Stimulated activated CD8-positive, alpha-beta memory T cell treated with anti-CD3 and anti-CD28 coated beads, Interleukin-7, amount 100 ng/mL, for 24 hours (primary cell): ENCODE data around the gene IMMP2L.
"Not testable (repeated sequence)": the region's sequence is repeated elsewhere in the genome, so short reads cannot be mapped to it uniquely, and the experiment has no call there.

Source experiments
- DNase-seq: peaks from one replicate; pipeline ENCODE4 v3.0.0-alpha.2; 2020; ENCODE audit warnings: low read depth

Gene IMMP2L

DNA sequence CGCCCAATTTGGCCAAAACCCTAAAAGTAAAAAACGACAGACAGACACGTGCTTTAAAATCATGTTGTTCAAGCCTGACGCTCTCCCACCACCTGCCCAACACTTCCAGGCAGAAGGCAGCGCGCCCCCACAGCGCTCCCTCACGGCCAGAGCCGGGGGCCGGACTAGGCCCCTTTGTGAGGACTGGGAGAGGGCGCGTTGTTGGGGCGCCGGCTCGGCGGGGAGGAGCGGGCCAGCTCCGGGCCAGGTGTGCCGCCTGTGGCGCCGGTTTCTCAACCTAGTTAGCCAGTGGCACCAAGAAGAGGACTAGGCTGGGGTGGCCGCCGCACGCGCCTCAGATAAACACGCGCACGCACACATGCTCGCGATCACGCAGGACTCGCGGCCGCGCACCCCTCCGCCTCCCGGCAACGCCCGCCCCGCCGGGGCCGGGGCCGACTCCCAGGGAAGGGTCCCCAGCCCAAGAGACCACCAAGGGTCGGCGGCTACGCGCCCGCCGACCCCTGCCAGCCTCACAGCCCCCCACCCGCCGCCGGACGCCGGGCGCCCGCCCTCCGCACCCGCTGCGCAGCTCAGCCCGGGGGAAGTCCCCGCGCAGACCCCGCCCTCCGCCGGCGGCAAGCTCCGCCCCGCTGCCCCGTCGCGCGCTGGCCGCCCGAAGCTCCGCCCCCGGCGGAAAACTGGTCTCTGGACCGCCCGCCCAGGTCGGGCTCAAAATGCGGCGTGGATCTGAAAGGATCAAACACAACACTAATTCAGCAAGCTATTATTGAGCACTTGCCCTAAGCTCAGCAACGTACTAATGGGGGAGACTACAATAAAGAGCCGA is at the start of gene IMMP2L:
IMMP2L (minus strand) TSS at position 589 of the 829 bp plus-strand sequence.
- DNase-seq, result peak; percentile 78

DNA sequence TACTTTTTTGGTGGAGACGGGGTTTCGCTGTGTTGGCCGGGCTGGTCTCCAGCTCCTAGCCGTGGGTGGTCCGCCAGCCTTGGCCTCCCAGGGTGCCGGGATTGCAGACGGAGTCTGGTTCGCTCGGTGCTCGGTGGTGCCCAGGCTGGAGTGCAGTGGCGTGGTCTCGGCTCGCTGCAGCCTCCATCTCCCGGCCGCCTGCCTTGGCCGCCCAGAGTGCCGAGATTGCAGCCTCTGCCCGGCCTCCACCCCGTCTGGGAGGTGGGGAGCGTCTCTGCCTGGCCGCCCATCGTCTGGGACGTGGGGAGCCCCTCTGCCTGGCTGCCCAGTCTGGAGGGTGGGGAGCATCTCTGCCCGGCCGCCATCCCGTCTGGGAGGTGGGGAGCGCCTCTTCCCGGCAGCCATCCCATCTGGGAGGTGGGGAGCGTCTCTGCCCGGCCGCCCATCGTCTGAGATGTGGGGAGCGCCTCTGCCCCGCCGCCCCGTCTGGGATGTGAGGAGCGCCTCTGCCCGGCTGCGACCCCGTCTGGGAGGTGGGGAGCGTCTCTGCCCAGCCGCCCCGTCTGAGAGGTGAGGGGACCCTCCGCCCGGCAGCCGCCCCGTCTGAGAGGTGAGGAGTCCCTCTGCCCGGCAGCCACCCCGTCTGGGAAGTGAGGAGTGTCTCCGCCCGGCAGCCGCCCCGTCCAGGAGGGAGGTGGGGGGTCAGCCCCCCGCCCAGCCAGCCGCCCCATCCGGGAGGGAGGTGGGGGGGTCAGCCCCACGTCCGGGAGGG is 47.4 kb upstream of the IMMP2L start:
- not testable (repeated sequence) for DNase-seq

DNA sequence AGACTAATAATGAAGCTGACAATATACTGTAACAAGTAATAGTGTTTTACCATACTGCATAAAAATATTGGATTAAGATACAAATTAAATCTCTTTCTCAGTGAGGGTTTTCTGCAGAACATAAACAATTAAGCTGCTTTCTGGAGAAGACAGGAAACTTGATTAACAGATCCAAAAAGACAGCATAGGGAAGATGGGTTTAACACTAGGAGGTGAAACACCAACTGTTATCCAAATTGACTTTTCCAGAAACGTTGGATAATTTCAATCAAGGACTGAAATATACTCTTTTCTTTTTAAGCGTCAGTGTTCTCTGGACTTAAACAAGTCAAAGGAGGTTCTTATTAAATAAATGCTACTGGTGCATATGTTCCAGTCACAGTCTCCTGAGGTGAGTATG is 45.3 kb upstream of the IMMP2L start:
- no peak for DNase-seq

- no peak for DNase-seq
Measured at GRCh38 chr7:111605246-111605645, 43.0 kb upstream of the IMMP2L start.

DNA sequence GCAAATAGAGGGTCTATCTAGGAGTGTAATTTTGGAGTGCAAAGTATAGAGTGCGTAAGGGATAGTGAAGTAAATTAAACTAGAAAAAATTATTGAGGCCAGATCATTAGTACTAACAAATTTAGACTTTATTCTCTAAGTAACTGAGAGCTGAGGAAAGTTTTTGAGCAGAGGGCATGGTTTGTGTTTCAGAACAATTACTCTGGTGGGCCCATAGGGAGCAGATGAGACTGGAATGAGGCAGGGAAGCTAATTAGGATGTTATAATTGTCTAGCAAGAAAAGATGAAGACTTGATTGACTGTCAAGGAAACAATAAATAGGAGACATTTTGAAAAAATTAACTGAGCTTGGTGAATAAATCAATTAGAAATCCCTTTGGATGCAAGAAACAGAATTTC is 37.8 kb upstream of the IMMP2L start:
- no peak for DNase-seq

GRCh38 chr7:111595780-111596179 is 33.5 kb upstream of the IMMP2L start:
- DNase-seq, result no peak

DNA sequence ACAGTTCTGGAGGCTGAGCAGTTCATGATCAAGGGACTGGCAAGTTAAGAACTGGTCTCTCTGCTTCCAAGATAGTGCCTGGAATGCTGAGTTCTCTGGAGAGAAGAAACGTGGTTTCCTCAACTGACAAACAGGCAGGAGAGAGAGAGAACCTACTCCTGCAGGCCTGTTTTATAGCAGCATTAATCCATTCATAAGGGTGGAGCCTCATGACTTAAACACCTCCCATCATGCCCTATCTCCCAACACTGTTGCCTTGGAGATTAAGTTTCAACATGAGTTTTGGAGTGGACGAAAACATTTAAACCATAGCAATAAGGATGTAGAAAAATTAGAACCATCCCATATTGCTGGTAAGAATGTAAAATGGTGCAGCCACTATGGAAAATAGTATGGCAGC is 32.3 kb upstream of the IMMP2L start:
- no peak for DNase-seq

- no peak for DNase-seq
Measured at GRCh38 chr7:111593343-111593742, 31.1 kb upstream of the IMMP2L start.

- no peak for DNase-seq
Measured at GRCh38 chr7:111588065-111588433, 25.8 kb upstream of the IMMP2L start.

DNA sequence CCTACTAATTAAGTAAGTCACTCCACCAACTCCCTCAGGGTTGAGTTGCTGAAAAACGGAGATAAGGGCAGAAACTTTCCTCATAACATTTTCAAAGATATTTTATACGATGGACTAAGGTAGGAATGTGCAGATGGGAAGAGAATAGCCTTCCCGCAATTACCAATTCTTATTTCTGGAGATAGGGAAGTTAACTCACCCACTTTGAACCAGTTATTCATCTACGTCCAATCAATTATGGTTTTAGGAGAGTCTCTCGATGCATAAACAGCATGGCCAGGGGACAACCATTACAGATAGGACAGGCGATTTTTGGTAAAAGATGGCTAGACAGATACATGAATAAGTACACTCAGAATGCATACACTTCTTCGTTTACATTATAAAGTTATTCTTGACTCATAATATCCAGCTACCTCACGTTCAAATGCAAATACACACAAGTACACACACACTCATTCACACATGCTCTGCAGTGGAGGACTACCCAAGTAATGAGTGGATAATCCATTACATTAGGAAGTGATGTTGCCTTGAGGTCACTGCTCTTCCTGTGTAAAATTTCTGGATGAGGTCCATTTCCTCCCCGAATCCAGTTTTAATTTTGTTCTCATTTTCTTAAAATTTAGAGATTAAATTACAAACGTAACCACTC is 25.2 kb upstream of the IMMP2L start:
- DNase-seq, result no peak

GRCh38 chr7:111586711-111587409 is 24.6 kb upstream of the IMMP2L start:
- DNase-seq, result no peak

GRCh38 chr7:111581784-111582488 is 19.6 kb upstream of the IMMP2L start:
- DNase-seq, result not testable (repeated sequence)

DNA sequence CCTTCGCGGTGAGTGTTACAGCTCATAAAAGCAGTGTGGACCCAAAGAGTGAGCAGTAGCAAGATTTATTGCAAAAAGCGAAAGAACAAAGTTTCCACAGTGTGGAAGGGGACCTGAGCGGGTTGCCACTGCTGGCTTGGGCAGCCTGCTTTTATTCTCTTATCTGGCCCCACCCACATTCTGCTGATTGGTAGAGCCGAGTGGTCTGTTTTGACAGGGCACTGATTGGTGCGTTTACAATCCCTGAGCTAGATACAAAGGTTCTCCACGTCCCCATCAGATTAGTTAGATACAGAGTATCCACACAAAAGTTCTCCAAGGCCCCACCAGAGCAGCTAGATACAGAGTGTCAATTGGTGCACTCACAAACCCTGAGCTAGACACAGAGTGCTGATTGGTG is 18.9 kb upstream of the IMMP2L start:
- not testable (repeated sequence) for DNase-seq

DNA sequence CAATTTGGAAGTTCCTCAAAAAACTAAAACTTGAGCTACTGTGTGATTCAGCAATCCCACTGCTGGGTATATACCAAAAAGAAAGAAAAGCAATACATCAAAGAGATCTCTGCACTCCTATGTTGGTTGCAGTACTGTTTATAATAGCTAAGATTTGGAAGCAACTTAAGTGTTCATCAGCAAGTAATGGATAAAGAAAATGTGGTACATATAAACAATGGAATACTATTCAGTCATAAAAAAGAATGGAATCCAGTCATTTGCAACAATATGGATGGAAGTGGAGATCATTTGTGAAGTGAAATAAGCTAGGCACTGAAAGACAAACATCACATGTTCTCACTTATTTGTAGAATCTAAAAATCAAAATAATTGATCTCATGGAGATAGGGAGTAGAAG is 16.5 kb upstream of the IMMP2L start:
- DNase-seq, result no peak

- DNase-seq, result no peak
Measured at GRCh38 chr7:111571720-111572119, 9.4 kb upstream of the IMMP2L start.

- no peak for DNase-seq
Measured at GRCh38 chr7:111568870-111569462, 6.7 kb upstream of the IMMP2L start.

DNA sequence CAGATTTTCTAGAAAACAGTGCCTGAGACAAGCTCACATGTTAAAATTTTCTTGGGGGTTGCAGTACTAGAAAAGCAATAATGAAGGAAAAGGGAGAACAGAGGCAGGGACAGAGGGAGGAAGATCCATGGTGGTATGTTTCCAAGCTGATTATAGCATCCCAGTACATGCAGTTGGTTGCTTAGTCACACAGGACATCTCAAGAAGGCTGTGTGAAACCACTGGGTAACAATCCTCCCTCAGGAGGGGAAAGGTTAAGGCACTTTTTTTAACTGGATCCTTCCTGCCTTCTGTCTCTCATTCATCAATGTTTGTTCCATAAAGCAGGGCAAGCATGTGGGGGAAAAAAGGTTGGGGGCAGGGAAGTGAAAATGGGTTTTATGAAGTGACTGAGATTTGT is 6.1 kb upstream of the IMMP2L start:
- DNase-seq, result no peak

- no peak for DNase-seq
Measured at GRCh38 chr7:111564078-111564477, 1.8 kb upstream of the IMMP2L start.

DNA sequence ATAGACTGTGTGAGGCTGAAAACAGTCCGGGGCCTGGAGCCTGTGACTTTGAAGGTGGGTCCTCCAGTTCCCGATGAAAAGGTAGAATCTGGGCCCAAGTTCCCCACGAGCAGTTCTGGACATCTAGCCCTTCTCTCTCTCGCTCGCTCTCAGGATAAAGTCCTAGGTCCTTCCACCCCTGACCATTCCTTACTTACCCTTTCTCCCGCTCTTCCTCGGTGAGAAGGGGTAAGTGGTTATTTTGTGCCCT is 713 bp downstream of the IMMP2L start:
- DNase-seq, result no peak

DNA sequence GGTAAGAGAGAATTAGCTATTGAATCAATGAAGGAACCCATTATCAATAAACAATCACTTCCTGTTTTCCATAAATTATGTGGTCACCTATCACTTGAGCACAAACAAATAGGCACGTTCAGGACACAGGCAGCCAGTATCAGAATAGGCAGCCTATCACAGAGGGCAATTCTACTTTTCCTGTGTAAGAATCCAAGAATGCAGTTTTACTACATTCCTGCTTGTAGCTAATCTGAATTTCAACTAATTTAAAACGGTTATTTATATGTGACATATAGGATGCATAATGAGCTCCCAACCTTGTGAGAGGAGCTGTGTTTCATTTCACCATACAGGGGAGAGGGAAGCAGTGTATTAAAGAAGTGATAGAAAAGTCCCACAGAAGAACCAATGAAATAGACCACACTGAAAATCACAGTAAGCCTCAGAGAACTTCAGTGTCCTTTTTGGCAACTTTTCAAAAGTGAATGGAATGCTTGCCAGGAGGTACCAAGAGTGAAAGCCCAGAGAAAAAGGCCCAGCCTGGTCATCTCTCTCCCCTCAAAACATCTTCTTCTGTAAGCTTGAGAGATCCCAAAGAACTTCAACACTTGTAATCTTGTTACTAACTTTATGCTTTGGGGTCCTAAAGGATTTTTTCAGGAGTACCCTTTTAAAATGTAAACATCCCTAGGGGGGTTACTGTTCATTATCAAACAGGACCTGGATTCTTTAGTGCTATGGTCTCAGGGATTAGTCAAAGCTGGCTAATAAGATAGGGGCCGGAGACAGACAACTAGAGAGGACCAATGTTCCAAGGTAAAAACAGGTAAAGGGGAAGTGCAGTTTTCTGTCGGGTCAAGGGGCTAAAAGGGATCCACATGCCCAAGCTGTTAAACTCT is 1.3 kb downstream of the IMMP2L start:
- DNase-seq, result no peak

- DNase-seq, result no peak
Measured at GRCh38 chr7:111558991-111559390, 3.3 kb downstream of the IMMP2L start.
